Hematopoietic multipotent progenitor cell treated with erythropoietin and hydrocortisone succinate and interleukin-3 and kit ligand, for 4 days (in vitro differentiated cells): ENCODE data around the gene CTPS2.
"Not testable (repeated sequence)": the region's sequence is repeated elsewhere in the genome, so short reads cannot be mapped to it uniquely, and the experiment has no call there.

Experiments
- DNase-seq: peaks from one replicate; pipeline ENCODE4 v3.0.0-alpha.2; 2015

CTPS2 gene, protein sequence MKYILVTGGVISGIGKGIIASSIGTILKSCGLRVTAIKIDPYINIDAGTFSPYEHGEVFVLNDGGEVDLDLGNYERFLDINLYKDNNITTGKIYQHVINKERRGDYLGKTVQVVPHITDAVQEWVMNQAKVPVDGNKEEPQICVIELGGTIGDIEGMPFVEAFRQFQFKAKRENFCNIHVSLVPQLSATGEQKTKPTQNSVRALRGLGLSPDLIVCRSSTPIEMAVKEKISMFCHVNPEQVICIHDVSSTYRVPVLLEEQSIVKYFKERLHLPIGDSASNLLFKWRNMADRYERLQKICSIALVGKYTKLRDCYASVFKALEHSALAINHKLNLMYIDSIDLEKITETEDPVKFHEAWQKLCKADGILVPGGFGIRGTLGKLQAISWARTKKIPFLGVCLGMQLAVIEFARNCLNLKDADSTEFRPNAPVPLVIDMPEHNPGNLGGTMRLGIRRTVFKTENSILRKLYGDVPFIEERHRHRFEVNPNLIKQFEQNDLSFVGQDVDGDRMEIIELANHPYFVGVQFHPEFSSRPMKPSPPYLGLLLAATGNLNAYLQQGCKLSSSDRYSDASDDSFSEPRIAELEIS

DNA sequence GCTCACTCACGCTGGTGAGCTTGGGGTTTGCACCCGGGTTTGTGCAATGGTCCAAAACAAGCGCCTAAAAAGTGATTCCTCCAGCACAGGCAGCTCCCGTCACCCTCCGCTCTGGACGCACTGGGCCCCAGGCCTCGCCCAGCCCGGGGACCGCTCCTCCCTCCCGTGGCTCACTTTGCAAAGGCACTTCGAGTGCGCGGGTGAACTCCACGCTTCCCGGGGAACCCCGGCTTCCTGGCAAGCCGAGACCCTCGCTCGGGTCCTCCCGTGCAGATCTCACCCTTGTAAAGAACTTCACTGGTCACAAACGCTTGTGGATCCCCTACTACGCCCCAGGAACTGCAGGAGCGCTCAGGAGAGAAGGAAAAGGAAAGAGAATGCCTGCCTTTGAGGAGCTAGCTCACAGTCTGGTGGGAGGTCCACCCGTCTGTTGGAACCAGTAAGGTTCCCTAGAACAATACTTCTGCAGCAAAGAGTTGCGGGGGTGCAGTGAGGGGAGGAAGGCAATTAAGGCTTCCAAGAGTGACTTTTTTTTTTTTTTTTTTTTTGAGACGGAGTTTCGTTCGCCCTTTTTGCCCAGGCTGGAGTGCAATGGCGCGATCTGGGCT lies at the start of gene CTPS2:
TSS of gene CTPS2 (minus strand) at position 122 of the 608 bp plus-strand sequence. CDS start 9,767 bp downstream, outside the sequence.
- DNase-seq: peak; percentile 87

DNA sequence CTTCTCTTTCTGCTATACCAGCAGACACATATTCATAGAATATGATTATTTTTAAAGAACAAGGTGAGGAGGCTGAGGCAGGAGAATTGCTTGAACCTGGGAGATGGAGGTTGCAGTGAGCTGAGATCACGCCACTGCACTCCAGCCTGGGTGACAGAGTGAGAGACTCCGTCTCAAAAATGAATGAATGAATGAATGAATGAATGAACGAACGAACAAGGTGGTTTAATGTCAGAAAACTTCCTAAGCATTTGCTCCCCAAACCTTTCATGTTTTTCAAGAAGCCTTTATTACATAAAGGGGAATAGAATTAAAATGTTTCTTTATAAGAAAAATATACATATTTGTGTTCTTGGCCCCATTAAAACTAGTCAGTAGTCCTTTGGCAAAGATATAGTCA lies 49.0 kb upstream of the CTPS2 start:
- not testable (repeated sequence) for DNase-seq

DNA sequence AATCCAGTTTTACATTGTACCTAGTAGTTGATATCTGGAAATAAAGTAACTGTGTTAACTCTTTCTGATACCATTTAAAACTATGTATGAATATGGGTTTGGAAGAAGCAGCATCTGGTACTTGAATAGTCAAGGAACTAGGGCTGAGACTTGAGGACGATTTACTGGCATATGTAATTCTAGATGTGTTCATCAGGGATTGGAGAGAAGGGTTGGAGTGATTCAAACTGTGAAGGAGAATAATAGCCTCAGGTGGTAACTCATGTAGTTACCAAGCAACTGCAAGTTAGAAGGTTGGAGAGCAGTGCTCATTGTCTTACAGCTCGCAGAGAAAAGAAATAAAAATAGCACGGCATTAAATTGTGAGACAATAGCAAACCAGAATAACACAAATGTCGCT lies 44.3 kb upstream of the CTPS2 start:
- DNase-seq: no peak

DNA sequence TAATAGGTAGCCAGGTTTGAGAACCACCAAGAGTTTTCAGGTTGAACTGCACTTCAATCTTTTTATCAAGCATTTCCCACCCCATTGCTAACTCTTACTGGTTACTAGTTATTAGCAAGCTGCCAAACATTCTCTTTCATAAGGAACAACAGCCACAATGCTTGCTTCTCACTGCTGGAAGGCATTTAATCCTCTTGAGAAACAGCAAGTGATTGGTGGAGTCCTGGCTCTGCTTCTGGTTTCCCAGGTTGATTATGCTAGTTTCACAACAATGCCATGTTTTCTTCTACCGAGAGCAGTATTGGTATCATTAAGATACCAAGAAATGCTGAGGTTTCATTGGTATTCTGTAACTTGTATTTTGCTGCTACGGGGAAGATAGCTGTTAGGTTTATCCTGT lies 41.5 kb upstream of the CTPS2 start:
- DNase-seq: no peak

DNA sequence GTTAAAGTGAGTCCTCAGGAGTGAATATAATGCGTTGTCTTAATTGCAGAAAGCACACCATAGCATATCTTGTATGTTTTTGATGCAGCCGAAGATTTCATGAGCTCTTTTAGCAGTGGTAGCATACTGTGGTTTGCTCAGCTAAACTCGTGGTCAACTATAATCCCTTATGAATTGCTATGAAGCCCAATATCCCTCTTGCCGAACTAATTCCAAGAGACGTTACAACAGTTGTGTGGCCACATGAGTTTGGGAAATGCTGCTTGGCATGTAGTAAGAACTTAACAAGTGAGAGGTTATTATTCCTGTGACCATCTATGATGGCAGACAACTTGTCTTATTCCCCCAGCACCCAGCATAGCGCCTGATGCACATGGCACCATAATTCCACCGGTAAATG lies 37.7 kb upstream of the CTPS2 start:
- no peak for DNase-seq

DNA sequence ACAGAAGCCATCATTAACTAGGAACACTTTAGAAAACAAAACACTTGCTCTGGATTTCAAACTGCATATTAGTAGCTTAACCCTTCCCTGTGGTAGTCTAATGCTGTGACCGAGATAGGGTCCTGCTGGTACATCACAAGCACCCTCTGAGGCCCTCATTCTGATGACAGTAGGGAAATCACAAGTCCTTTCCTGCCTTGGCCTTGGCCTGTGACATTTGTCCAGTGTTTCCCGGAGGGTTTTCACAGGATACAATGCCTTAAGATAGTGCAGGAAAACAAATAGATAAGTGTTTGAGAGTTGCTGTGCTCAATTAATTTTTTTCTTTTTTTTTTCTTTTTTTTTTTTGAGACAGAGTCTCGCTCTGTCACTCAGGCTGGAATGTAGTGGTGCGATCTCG lies 36.0 kb upstream of the CTPS2 start:
- DNase-seq: no peak

DNA sequence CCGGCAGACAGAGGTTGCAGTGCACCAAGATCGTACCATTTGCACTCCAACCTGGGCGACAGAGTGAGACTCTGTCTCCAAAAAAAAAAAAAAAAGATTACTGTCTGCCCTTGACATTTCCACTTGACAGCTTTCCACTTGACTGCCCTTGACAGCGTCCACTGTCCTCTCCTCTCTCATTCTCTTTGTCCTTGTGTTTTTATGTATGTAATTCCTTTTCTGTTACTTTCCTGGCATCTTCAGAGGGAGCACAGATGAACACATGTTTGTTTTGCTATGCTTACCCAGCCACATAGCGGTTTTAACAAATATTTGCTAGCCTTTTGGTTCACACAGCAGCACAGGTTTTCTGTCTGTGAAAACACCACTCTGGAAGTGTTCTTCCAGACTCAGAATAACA lies 33.2 kb upstream of the CTPS2 start:
- no peak for DNase-seq

DNA sequence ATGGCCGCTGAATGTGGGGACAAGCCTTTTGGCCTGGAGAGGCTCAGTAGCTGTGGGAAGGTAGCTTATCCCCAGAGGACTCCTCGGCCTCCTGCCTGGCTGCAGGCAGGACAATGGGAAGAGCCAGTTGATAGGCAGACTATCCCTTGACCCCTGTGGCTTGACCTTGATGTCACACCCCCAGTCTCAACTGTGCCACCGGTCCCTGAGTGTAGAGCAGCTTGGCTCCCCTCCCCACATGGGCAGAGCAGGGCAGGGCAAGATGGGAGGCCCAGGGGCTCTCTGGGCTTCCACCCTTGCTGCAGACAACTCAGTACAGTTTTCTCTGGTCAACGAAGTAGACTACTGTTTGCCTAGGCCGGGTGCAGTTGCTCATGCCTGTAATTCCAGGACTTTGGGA lies 32.6 kb upstream of the CTPS2 start:
- no peak for DNase-seq

DNA sequence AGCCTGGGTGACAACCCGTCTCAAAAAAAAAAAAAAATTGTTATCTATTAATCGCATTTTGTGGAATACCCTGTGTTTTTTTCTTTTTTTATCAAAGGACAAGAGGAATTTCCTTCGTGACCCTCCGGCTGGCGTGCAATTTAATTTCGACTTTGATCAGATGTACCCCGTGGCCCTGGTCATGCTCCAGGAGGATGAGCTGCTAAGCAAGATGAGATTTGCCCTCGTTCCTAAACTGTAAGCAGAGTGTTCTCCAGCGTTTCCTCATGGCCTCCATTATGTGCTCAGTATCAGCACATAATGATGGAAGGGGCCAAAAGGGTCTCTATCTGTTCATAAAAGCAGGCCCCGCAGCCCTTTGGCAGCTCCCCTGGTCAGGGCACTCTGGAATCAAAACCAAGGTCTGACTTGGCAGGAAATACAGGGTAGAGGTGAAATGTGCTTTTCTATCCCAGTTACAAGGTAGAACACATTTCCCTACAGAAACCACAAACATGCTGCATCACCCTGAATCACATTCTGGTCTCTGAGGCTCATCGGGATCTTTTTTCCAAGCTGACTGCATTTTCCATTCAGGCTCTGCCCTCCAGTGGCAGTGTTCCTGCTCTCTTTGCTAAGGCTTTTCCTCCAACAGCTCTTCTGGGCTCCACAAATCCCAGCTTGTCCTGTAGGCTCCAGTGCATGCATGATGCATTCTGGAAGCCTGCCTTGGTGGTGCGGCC lies 31.3 kb upstream of the CTPS2 start:
- DNase-seq: no peak

DNA sequence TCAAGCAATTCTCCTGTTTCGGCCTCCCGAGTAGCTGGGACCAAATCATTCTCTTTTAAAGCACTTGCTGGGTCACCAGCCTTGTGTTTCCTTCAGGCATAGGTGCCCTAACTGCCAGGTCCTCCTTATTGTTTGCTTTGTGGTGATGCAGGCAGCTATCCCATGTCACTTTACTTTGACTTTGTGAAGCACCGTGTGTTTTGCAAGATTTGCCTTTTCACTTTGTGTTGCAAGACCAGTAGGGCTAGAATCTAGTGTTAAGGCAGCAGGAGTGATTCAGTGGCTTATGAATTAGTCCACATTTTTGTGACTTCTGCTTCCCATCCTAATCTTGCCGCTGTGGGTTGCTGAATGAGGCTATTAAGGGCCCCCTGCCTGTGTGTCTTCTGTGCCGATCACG lies 27.1 kb upstream of the CTPS2 start:
- peak; percentile 15 for DNase-seq

DNA sequence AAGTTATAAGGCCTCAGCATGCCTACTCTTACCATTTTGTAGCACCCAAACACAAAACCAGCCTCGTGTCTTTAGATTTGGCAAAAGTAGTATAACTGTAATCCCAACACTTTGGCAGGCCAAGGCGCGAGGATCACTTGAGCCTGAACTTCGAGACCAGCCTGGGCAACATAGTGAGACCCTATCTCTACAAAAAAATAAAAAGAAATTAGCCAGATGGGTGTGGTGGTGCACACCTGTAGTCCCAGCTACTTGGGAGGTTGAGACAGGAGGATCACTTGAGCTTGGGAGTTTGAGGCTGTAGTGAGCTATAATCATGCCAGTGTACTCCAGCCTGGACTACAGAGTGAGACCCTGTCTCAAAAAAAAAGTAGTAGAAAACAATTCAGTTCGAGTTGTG lies 24.6 kb upstream of the CTPS2 start:
- DNase-seq: no peak

DNA sequence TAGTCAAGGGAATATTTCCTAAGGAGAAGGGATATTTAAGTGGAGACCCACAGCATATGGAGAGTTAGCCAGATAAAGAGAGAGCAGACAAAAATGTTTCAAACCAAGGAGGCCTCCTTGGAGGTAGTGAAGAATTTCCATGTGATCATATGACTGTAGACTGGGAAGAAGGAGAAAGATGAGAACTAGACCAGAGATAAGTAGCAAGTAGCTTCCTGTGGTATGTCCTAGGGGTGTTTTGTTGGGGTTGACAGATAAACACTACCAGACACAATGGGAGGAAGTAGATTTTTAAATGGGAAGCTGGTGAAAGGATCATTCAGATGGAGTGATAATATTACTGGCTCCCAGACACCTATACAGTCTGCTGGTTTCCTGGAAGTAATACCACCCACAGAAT lies 20.5 kb upstream of the CTPS2 start:
- DNase-seq: peak; percentile 14

DNA sequence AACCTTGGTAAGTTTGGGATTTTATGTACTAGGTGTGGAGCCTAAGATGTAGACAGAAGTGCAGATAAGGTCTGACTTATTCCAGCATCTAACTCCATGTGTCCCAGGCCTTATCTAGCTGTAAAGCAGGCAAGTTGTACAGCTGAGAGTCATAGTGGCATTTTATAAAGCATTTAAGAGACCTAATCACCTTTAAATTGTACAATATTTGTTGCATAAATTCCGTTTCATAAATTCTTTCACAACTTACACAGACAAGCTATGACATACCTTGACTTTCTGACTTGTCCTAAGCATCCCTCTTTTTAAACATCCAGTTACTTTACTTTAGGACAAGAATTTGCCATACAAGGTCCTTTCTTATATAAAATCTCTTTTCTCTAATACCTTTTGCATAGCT lies 18.0 kb upstream of the CTPS2 start:
- no peak for DNase-seq

DNA sequence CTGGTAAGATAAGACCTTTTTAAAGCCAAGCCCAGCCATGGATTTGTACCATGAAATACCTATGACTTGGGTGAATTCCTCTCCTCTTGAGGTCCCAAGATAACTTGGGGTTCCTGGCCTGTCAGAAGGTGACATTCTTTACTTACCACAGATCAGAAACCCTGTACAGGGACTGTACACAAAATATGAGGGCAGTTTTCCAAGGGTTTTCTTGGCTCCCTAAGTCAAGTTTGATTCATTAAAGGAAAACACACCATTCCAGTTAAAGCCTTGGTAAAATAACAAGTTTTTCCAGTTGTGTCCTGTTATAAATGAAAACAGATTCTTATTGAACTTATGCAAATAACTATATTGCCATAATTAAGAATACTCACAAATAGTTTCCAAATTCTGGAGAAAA lies 15.2 kb upstream of the CTPS2 start:
- DNase-seq: no peak

DNA sequence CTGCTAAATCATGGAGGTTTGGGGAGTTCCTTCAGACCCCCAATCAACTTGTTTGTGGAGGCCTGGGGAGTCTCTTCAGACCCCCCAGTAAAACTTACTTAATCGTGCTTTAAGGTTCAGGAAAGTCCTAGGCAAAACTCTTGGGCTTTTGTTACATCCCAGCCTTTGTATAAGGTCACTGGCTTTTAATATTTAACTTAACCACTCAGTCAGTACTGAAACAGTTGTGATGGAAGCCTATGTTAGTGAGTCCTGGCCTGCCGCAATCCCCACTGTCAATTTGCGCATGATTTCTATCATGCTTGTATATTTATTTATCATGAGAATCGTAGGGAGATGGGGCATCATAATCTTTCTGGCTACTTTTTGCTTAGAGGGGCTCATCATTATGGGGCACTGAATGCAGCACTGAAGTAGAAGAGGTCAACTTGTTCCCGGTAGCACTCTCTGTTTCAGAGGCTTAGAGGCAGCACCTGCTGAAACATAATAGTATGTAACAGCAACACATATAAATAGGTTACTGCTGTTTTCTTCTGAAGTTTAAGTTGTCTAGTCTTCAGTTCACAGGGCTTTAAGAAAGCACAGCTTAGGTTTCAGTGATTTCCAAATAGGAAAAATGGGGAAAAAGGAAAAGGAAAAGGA lies 14.0 kb upstream of the CTPS2 start:
- DNase-seq: not testable (repeated sequence)

DNA sequence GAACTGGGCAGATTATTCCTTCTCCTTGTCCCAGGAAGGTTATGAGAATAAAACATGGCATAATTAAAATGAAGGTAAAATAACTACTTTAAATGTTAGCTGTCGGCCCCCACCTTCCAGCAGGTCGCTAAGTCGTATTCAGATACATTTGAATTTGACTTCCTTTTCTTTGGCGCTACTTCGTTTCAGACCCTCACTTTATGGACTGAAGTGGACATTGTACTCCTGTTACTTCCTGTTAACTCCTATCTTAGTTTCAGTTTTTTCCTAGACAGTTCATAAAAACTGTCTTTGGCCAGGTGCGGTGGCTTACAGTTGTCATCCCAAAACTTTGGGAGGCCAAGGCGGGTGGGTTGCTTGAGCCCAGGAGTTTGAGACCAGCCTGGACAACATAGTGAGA lies 12.6 kb upstream of the CTPS2 start:
- DNase-seq: no peak

DNA sequence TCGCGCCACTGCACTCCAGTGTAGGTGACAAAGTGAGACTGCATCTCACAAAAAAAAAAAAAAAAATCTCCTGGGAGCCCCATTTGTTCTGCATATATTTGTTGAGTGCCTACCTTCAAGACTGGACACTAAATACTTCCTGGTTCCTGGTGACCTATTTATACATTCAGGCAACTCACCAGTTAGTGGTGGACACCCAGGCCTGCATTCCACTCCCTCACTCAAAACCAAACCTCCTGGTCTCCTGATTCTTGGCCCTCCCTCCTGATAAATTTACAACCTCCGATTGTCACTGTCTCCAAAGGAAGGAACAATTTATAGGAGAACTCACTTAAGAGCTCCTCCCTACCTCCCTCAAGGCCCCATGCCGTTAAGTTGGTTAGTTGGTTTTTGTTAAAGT lies 10.0 kb upstream of the CTPS2 start:
- no peak for DNase-seq

DNA sequence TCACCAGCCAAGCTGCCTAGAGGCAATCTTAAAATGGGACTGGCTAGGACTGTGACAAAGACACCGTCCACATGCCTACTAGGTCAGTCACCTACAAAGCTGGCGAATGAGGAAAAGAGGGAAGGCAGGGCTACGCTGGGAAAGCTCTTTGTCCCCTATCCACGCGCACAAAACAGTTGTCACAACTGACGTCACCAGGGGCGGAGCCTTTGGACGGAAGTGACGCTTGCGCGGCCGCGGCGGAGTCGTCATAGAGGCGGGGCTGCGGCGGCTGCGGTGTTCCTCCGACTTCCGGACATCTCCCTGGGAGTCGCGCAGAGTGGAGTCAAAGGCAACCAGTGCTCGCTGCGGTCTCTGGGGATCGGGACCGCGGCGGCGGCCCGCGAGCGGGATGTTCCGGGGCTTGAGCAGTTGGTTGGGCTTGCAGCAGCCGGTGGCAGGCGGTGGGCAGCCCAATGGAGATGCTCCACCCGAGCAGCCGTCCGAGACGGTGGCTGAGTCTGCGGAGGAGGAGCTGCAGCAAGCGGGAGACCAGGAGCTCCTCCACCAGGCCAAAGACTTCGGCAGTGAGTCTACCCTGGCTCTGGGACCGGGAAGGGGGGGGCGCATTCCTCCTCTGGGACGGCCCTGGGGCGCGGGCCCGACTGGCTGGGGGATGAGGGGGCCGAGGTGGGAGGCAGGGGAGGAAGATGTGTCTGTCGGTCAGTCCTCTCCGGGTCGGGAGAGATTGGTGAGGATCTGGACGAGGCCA lies 7.0 kb upstream of the CTPS2 start, which contains the start of gene SYAP1:
TSS of gene SYAP1 (plus strand) at position 279 of the 751 bp plus-strand sequence. CDS start at position 392, 113 bp downstream.
- peak; percentile 95 for DNase-seq

DNA sequence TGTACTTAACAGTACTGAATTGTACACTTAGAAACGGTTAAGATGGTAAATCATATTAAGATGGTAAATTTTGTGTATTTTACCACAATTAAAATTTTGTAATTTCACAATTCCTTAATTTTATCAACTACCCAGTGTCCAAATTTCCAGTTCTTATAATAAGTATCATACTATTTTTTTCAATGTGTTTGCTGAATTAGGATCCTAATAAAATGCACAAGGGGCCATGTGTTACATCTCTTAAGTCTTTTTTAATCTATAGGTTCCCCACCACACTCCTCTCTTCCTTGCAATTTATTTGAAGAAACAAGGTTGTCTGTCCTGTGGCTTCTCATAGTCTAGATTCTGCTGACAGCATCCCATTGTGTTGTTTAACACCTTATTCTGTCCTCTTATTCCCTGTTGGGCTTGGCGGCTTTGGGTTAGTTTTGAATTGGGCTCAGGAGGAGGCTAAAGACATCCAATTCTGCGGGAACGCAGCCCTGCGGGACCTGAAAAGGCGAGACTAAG lies 6.4 kb upstream of the CTPS2 start:
- DNase-seq: no peak

DNA sequence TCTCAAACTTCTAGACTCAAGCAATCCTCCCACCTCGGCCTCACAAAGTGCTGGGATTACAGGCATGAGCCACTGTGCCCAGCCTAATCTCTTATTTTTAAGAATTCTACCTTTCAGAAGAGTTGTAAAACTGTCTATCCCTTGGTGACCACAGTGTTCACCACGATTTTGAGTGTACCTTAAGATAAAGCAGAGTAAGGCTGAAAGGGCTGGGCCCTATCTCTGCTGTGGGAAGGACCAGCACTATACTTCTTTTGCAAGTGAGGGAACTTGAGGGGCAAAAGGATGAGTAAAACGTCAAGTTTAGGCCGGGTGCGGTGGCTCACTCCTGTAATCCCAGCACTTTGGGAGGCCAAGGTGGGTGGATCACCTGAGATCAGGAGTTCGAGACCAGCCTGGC lies 4.0 kb upstream of the CTPS2 start:
- peak; percentile 68 for DNase-seq

DNA sequence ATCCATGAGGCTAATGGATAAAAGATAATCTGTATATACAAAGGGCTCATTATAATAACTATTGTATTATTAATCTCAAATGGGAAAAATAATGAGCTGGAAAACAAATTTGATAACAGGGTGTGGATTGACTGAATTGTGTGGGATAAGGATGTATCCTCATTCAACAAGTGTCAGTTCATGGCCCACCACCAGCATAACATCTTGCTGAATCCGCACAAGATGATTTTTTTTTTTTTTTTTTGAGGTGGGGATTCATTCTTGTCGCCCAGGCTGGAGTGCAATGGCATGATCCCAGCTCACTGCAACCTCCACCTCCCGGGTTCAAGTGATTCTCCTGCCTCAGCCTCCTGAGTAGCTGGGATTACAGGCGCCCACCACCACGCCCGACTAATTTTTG lies 3.2 kb upstream of the CTPS2 start:
- DNase-seq: not testable (repeated sequence)

DNA sequence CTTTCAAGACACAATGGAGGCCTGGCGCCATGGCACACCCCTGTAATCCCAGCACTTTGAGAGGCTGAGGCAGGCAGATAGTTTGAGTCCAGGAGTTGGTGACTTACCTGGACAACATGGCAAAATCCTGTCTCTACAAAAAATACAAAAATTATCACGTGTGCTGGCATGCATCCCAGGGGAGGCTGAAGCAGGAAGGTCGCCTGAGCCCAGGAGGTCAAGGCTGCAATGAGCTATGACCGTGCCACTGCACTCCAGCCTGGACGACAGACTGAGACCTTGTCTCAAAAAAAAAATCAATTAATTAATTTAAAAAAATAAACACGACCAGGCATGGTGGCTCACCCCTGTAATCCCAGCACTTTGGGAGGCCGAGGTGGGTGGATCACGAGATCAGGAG lies 2.0 kb upstream of the CTPS2 start:
- DNase-seq: no peak
